ENCODE measurements around the gene RCBTB2.

Gene RCBTB2

DNA sequence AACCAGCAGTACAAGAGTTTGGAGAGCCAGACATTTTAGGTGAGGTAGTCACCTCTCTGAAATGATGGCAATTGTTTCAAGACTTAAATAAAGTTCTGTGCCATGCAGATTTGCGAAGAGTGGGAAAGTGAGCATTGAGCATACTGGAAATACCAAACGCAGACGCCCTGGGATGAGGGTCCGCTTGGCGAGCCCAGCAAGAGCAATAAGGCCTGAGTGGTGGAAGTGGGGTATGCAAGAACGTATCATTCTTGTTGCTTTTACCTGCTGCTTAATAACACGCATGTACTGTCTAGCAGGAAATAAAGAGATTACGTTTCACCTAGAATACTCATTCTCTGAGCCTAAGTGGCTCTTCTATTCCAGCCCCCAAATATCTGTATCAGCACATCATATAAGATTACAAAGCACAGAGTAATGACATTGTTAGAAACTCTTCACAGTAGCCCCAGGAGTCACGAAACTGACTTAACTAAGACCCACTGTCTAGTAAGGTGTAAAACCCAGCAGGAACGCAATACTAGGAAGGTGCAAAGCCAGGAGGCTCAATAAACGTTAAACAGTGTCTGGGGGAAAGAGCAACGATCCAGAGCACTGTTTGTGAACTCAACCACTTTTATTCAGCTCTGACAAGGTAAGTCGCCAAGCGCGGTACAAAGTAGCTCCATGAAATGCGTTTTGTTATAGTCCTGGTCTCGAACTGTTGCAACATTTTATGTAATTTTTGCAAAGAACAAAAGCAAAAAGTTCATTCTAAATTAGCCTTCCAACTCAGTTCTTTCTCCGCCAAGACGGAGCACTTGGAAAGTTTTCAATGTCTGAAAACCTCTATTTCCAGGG, 1.2 kb downstream of the RCBTB2 start:
- no peak for DNase-seq (ENCODE audit: low spot score)

DNA sequence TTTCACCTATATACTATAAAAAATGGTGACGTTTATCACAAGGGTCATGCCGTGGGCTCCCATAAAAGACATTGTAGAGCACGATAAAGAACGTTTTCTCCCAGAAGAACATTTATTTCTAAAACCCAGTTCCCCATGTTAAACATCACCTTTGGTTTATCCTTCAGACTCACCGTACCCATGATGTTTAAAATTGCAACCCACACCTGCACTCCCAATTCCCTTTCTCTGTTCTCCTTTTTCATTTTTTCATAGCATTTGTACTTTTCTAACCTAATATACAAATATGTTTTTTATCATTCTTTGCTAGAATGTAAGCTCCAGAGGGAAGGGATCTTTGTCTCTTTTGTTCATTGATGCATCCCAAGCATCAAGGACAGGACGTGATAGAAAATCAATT, 2.0 kb downstream of the RCBTB2 start:
- no peak for DNase-seq (ENCODE audit: low spot score)

DNA sequence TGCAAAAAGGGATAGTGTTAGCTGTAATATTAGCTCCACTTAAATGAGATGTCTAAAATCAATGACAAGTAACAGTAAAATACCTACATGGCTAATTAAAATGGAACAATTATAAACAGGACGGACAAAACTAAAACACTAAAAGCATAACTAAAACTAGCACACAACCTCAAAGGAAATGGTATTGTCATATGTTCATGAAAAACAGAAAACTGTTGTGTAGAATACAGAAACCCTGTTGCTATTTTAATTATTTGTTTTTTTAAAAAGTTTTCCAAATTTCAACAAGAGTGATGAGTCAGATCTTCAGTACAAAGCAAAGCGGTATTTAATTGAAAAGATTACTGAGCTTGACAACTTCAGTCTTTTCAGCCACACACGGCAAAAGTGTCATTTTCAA, 4.2 kb downstream of the RCBTB2 start:
- DNase-seq (ENCODE audit: low spot score): no peak

- DNase-seq (ENCODE audit: low spot score): no peak
Observed at GRCh38 chr13:48527955-48528354, 4.9 kb downstream of the RCBTB2 start.

- DNase-seq (ENCODE audit: low spot score): no peak
Observed at GRCh38 chr13:48526286-48526685, 6.6 kb downstream of the RCBTB2 start.

DNA sequence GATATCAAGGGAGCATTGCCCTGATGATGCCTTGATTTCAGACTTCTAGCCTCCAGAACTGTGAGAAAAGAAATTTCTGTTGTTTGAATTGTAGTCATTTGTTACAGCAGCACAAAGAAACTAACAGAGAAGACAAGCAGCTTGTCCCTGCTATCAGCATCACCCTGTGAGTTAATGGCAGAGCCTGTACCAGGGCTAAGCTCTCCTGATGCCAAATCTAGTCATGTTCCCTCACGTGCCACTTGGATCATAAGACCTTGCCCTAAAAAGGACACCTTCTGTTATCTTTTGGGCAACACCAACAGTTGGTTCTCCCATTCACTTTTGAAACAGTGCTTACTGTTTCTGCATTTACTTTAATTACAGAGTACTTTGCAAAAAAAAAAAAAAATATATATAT, 14.8 kb downstream of the RCBTB2 start:
- DNase-seq (ENCODE audit: low spot score): no peak

DNA sequence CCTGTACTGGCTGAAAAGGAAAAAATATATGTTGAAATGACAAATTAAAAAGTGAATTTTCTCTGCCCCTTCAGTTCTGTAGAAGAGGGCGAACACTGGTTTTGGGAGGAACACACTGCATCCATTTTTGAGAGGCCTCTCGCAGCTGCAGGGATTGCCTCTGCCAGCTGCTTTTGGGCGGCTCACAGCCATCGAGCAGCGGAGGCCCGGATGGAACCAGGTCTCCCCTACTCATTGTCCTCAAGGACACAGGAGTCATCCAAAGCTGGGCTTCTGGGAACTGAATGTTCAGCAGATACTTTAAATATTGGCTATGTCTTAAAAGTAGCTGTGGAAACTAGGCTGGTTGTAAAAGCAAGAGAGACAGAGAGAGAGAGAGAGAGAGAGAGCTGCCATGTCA, 17.1 kb downstream of the RCBTB2 start:
- no peak for DNase-seq (ENCODE audit: low spot score)

- DNase-seq (ENCODE audit: low spot score): no peak
Observed at GRCh38 chr13:48514793-48515192, 18.1 kb downstream of the RCBTB2 start.

- DNase-seq (ENCODE audit: low spot score): no peak
Observed at GRCh38 chr13:48511621-48512230, 21.2 kb downstream of the RCBTB2 start.

GRCh38 chr13:48510698-48511097, 22.2 kb downstream of the RCBTB2 start:
- DNase-seq (ENCODE audit: low spot score): no peak

- no peak for DNase-seq (ENCODE audit: low spot score)
Observed at GRCh38 chr13:48508011-48508410, 24.9 kb downstream of the RCBTB2 start.

GRCh38 chr13:48507021-48507420, 25.9 kb downstream of the RCBTB2 start:
- DNase-seq (ENCODE audit: low spot score): no peak

DNA sequence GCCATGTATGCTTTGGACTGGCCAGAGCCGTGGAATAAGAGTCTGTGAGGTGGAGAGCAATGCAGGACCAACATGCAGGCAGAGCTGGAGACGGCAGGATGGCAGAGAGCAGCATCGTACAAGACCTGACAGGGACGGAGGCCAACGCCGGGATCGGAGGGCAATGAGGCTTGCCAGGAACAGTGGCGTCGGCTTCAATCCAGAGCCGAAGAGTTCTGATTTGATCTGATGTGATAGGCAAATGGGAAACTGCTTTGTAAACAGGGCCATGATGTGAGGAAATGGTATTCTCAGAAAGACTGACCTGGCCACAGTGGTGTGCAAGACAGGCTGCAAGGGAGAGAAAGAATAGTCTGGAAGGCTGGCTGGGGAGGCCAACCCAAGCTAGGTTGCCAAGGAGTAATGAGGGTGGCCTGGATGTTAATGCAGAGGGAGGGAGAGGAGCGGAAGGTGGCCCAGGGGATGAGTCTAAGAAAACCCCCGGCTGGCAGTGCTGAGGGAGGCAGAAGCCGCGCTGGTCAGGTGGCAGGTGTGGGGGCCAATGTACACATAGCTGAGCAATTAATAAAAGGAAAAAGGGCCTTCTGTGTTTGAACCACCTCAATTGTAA, 26.7 kb downstream of the RCBTB2 start:
- no peak for DNase-seq (ENCODE audit: low spot score)

DNA sequence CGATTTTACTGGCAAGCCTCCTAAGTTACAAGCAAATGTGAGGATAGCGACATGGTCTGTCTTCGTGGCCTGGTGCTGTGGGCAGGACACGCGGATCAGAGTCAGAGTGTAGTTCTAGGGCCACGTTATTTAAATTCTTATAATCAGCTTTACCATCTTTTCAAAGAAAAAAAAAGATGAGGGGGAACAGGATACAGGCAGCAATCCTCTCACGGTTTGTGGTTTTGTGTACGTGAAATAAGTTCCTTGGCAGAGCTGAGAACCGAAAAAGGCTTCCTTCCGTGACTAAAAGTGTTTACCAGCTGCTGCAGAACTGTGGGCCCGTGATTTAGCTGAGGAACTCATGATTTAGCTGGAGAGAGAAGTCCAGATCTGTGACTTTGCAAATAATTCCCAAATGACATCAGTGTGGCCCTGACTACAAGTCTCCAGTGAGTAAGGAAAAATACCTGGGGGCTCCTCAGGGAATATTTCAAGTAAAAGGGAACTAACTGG, 27.2 kb downstream of the RCBTB2 start:
- DNase-seq (ENCODE audit: low spot score): peak; percentile 39

- DNase-seq (ENCODE audit: low spot score): no peak
Observed at GRCh38 chr13:48505012-48505411, 27.9 kb downstream of the RCBTB2 start.

GRCh38 chr13:48504606-48505005, 28.3 kb downstream of the RCBTB2 start:
- no peak for DNase-seq (ENCODE audit: low spot score)

GRCh38 chr13:48502601-48503319, 30.1 kb downstream of the RCBTB2 start:
- no peak for DNase-seq (ENCODE audit: low spot score)

- no peak for DNase-seq (ENCODE audit: low spot score)
Observed at GRCh38 chr13:48501705-48502104, 31.2 kb downstream of the RCBTB2 start.

DNA sequence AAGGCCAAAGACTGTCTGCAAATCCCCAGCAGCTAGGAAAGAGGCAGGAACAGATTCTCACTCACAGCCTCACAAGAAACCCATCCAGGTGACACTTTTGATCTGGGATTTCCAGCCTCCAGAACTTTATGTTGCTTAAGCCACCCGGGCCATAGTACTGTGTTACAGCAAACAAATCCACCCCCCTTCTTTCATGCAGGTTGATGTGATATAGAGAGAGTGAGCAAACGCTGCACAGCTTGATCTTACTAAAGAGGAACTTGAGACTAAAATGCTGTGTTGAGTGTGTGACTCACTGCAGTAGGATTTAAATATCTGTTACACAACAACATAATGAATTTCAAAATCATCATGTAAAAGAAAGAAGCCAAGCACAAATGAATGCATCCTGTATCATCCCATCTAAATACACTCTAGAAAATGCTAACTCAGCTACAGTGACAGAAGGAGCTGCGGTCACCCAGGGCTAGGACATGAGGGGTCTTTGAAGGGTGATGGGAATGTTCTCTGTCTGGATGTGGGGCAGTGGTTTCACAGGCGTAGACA, 32.2 kb downstream of the RCBTB2 start:
- DNase-seq (ENCODE audit: low spot score): peak; percentile 67

DNA sequence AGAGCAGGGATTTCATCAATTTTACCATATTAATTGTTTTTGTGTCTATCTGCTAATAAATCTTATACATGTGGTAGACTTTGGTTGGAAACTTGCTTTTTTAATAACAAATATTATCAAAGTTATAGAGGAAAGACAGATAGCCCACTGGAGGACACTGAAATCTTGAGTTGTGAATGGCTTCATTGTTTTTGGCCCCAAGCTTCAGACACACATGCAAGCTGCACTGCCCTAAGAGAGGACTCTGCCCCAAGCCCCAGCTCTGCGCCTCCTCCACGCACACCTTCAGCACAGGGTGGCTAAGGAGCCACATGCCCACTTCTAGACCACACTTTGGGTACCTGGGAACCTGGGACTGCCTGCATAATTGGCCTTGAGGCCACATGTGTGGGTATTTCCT, 35.2 kb downstream of the RCBTB2 start:
- DNase-seq (ENCODE audit: low spot score): no peak

DNA sequence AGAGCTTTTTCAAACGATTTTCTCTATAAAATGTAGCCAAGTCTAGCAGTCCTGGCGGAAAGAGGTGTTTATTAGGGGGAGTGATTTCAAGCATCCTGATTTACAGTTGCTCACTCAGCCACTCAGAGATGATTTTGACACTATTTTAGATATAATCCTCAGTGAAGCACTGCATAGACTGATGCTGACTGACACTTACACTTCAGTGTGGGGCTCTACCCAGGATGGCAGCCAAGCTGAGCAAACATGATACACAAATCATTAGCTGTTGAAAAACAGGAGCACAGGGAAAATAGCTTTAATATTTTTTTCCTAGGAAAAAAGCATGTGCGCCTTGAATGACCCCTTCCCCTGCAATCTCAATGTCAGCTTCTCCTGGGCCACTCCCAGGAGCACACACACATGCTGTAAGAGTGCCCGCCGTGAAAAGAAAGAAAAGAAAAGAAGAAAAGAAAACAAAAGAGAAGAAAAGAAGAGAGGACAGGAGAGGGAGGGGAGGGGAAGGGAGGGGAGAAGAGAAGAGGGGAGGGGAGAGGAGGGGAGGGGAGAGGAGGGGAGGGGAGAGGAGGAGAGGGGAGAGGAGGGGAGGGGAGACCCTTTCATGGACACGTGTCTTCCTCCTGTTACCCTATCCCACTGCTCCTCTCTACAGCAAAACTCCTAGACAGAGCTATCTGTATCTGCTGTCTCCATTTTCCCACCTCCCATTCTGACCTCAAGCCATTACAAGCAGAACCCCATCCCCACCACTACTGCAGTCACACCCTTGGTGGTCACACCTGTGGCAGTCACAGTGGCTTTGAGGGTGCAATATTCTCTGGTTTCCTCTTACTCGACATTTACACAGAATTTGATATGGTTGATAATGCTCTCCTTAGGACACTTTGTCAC, 36.4 kb downstream of the RCBTB2 start:
- DNase-seq (ENCODE audit: low spot score): no peak
